Middle frontal gyrus (tissue), 1 donor: ENCODE measurements around the gene NFYA.

Source experiments
- DNase-seq: peaks from one replicate; pipeline ENCODE4 v3.0.0-alpha.2; 2015; ENCODE audit warnings: low spot score; ENCODE audit errors: extremely low spot score

NFYA gene

GRCh38 chr6:41072836-41073202 lies at the start of gene NFYA:
NFYA (plus strand) TSS chr6:41072974; CDS start chr6:41079090, 6,116 bp downstream.
- DNase-seq: no peak

GRCh38 chr6:41023114-41023513 lies 49.7 kb upstream of the NFYA start:
- no peak for DNase-seq

GRCh38 chr6:41025966-41026530 lies 46.7 kb upstream of the NFYA start:
- DNase-seq: no peak

- no peak for DNase-seq
These were observed 45.5 kb upstream of the NFYA start for GRCh38 chr6:41027241-41027640.

- DNase-seq: peak; percentile 51
These were observed 44.8 kb upstream of the NFYA start for GRCh38 chr6:41027799-41028560.

GRCh38 chr6:41028561-41029412 lies 44.0 kb upstream of the NFYA start:
- DNase-seq: no peak

- DNase-seq: no peak
These were observed 39.9 kb upstream of the NFYA start for GRCh38 chr6:41032830-41033229.

GRCh38 chr6:41033776-41034175 lies 39.0 kb upstream of the NFYA start:
- no peak for DNase-seq

- DNase-seq: no peak
These were observed 36.6 kb upstream of the NFYA start for GRCh38 chr6:41036186-41036585.

GRCh38 chr6:41036601-41037000 lies 36.2 kb upstream of the NFYA start:
- DNase-seq: no peak

GRCh38 chr6:41037107-41037900 lies 35.5 kb upstream of the NFYA start:
- peak; percentile 40 for DNase-seq

GRCh38 chr6:41038205-41038604 lies 34.6 kb upstream of the NFYA start:
- DNase-seq: no peak

GRCh38 chr6:41039060-41039998 lies 33.4 kb upstream of the NFYA start, which contains the start of gene UNC5CL:
UNC5CL (minus strand) TSS chr6:41039221; CDS start chr6:41035074, 4,147 bp downstream.
- DNase-seq: no peak

GRCh38 chr6:41040101-41040939 lies 32.5 kb upstream of the NFYA start:
- DNase-seq: no peak

- no peak for DNase-seq
These were observed 31.7 kb upstream of the NFYA start for GRCh38 chr6:41040940-41041536.

- DNase-seq: no peak
These were observed 30.3 kb upstream of the NFYA start, which contains the start of gene TSPO2 for GRCh38 chr6:41042226-41043055. TSPO2 (plus strand) TSS chr6:41042467; CDS start chr6:41042986, 519 bp downstream.

GRCh38 chr6:41043151-41043550 lies 29.6 kb upstream of the NFYA start:
- no peak for DNase-seq

- no peak for DNase-seq
These were observed 27.1 kb upstream of the NFYA start for GRCh38 chr6:41045664-41046063.
